SH-SY5Y (cell line): ENCODE data around the gene HLX.

Experiments used
- GATA2 ChIP-seq: IDR thresholded peaks from 2 replicates; pipeline ENCODE4 v1.6.1; 2011; ENCODE audit warnings: mild to moderate bottlenecking, low read depth, low read length
- GATA3 ChIP-seq: IDR thresholded peaks from 2 replicates; pipeline ENCODE4 v1.6.1; 2011; ENCODE audit warnings: low read depth, mild to moderate bottlenecking, low read length, moderate library complexity

HLX gene

DNA sequence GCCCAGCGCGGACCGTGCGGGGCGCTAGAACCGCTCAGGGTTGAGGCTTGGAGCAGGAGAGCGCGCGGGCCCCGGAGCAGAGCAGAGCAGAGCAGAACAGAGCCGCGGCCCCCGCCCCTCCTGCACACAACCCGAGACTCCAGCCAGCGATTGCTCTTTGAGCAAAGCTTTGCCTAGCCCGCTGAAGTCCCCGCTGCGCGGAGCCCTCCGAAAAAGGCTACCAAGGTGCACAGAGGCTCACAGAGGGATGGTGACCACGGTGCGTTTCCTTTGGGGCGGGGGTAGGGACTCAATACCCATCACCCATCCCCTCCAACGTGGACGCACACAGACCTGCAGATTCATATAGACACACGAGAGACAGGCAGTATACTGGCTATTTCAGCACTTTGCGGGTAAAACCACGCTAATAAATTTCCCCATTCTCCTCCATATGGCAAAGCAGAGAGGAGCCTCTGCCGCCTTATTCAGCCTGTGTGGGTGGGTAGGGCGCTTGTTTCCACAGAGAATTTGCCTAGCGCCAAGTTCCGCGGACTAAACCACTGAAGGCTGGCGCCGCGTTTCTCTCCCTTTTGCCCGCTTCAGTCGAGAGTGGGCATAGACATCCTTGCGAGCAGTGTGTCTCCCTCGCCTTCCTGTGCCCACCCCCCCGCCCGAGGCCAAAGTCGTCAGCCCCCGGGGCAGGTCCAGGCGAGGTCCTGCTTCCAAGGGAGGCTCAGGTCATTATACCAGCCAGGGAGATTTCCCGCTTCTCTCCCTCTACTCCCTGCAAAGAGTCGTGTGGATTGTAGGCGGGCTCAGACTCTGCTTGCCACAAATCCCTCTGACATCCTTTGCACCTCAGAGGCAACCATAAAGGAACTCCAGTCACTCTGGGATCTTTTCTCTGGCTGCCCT, 8.5 kb downstream of the HLX start:
- TF ChIP-seq GATA2 (no peak), GATA3 (no peak)

DNA sequence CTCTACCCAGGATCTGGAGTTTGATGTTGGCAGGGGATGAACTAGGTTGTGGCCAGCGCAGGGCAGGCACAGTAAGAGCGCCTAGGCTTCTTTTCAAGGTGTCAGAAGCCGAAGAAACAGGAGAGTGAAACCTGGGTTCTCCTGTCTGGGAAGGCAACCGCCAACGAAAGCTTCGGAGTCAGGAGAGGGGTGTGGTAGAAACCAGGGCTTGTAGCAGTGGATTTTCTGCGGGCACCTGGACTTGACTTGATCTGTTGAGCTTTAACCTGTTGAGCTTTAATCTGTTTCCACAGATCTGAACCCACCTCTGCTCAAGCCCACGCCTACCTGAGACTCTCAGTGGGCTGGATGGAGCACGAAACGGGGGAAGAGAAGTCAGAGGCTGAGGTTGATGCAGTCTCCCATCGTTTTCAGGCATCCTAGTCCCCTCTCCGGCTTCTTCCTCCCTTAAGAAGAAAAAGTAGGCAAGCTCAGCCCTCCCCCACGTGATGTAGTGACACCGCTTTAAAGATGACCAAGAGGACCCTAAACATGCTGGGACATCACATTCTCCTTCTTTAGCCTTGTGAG, 9.3 kb downstream of the HLX start:
- TF ChIP-seq GATA2 = no peak
- TF ChIP-seq GATA3 = no peak

DNA sequence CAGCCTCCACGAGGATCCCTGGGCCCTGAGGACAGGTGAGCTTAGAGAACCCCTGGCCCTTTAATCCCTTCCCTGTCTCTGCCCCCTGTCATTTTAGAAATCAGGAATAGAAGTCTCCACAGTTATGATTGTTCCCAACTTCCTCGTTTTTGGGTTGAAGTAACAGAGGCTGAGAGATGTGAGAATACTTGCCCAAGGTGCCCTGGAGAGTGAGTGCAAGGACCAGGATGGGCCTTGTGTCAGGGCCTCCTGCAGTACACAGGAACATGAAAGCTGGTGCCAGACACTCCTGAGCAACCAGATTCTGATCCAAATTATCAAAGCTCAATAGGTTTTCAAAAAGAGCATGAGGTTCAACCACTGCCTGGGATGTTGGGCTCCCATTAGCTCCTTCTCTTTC, 10.1 kb downstream of the HLX start:
- TF ChIP-seq GATA3 (no peak), GATA2 (no peak)

DNA sequence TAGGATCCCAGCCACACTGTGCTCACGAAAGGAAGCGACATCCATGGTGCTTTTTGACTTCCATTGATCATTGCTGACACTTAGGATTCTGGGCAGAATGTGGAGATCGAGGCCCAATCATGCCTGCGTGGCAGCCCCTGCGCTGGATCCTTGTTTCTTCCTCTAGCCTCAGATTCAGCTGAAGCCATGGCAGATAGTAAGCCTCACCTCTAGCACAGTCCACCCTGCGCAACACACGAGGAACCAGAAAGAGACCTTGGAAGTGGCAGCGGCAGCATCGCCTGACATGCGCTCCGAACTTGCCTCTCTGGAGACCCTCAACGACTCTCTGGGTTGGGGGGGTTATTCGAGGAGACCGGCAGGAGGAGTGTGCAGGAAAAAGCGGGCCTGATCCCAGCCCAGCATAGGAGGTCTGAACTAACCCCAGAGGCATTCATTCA, 10.6 kb downstream of the HLX start:
- no peak for TF ChIP-seq GATA2
- no peak for TF ChIP-seq GATA3

DNA sequence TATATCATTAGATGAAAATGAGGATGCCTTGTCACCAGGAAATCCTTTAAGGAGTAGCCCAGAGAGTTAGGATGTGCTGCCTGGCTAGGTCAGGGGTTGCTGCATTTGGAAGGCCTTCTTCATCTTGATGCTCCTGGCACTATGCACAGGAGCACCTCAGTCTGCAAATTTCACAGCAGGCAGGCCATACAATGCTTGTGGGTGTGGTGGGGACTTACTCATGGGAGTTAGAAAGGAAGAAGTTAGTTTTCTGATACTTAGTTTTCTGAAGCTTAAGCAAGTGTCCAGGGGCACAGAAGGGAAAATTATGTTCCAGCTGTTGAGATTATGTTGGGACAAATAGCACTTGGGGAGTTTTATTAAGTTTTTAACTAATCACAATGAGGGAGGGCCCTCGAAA, 11.4 kb downstream of the HLX start:
- TF ChIP-seq GATA3 = no peak
- no peak for TF ChIP-seq GATA2

DNA sequence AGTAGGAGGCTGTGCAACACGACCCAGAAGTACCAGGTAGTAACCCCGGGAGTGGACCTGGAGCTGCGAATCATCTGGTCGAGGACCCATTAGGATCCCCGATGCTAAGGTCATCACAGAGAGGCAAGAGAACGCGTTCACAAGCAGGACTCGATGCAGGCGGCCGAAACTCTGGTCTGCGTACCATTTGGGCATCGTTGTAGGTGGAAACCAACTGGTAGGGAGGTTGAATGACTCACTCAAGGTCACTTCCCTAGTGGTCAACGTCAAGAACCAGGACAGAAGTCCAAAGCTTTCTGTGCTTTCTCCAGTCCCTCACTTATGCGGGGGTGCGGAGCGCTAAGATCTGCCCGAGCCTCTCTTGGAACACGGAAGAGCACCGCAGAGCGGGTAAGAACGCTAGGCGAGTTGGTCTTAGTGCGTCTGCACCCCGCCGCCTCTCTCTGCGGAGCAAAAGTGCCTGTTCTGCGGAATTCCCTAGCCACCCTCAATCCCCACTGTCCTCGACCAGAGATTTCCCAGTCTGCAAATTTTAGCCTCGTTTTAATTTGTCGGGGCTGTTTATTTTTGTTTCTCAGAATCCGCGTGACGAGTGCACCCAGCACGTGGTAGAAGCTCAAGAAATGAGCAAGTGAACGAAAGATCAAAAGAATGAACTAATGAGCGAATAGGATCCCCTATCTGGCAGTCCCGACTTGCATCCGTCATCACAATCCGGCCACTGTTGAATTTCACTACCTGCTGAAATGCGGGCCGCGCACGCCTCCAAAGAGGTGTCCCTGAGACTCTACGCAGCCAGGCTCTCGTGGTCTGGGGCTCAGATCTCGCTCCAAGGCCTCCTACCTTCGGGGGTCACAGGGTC, 12.2 kb downstream of the HLX start:
- no peak for TF ChIP-seq GATA3
- TF ChIP-seq GATA2 = no peak

DNA sequence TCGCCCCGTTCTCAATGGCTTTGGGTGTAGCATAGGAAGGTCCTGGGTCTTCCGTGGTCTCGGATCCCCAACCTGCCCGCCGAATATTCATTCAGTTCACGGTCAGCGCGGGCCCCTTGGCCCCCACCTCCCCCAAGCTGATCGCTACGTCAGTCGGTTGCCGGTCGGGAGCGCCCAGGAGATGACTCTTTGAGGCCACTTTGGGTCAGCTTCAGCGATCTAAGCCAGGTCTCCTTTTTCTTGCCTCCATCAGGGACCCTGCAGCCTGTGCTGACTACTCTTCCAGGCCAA, 12.8 kb downstream of the HLX start:
- TF ChIP-seq GATA3 (no peak), GATA2 (no peak)

DNA sequence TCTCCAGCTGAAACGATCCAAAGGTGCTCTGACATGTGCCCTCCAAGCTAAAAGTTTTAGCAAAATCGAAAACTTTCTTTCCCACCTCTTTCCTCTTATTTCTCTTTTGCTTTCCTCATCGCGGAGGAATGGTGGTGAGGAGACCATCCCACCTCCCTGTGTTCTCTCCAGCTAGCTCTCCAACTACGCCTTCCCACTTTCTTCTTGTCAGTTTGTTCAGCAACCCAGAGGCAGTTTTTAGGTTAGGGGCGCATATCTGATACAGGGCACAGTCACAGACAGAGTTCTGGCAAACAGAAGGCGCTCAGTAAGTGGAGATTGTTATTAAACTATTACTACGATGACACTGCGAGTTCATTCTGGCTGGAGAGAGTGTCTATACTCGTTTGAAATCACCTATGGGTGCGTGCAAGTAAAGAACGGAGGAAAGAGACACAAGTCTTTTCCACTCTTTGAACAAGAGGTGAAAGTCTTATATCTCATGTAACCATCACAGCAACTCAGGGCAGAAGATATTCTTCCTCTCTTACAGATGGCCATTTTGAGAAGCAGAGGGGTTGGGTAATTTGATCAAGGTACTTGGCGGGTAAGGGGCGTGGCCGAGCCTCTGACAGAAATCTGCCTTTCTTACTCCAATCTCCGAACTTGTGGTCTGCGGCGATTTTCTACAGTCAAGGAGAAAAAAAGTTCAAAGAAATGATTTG, 13.9 kb downstream of the HLX start:
- TF ChIP-seq GATA3 = no peak
- TF ChIP-seq GATA2 = no peak

DNA sequence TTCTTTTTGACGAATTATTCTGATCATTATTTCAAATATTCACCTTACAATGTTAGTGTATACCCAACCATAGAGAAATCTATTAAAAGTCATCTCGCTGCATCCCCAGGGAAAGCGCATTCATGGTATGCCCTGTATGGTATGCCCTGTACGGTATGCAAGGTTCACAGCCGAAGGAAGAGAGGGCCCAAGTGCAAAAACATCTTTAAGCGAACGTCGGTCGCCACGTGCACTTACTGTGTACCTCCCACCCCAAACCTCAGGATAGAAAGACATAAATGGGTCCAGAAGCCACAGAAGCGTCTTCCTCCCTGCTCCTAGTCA, 14.4 kb downstream of the HLX start:
- TF ChIP-seq GATA2 (no peak), GATA3 (no peak)

DNA sequence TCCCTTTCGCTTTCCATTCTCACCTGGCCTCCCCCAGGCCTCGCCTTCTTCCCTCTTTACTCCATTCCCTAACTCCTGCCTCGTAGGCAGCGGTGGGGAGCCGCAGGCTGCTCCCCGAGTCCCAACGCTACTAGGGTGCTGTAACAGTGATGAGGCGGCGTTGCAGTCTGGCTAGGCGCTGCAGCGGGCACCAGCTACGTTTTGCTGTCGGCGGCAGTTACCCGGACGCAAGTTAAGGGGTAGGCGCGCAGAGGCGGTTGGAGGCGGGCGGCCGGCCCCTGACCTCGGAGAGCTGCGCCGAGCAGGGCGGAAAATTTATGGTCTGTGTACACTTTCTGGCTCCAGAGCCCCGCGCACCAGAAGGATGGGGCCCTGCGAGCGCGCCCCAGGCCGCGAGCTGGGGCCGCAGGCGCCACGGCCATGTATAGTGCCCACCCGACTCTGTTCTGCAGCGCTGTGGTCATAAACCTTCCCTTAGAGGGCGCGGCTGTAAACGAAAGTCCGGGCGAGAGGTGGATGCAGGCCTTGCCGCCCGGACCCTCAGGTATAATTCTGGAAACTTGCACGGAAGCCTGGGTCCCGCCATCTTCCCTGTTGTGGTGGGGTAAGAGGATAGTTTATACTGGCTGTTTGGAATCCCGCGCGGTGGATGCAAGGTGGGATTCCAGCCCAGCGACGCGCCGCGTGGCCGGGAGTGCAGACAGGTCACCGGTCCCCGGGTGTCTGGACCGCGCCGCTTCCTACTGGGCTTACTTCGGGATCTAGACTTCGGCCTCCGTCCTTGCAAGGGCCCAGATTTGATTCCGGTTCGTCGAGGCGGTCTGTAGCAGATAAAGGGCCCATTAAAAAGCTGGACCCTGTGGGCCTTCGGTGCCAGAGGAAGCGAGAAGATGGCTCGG, 15.0 kb downstream of the HLX start:
- TF ChIP-seq GATA2 (no peak), GATA3 (no peak)

DNA sequence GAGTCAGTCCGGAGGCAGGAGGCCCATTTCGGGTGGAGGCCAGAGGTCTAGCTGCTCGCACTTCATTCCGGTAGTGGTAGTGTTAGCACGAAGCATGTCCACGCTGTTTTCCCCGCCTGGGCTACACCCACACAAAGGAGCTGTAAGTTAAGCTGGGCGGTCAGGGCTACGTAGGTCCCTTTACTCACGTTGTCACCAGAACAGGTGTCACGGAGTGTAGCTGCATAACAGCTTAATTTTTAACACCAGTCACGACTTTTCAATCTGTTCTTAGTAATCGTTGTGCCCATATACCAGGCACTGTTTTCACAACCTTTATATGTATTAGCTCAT, 15.6 kb downstream of the HLX start:
- TF ChIP-seq GATA2 = no peak
- no peak for TF ChIP-seq GATA3

DNA sequence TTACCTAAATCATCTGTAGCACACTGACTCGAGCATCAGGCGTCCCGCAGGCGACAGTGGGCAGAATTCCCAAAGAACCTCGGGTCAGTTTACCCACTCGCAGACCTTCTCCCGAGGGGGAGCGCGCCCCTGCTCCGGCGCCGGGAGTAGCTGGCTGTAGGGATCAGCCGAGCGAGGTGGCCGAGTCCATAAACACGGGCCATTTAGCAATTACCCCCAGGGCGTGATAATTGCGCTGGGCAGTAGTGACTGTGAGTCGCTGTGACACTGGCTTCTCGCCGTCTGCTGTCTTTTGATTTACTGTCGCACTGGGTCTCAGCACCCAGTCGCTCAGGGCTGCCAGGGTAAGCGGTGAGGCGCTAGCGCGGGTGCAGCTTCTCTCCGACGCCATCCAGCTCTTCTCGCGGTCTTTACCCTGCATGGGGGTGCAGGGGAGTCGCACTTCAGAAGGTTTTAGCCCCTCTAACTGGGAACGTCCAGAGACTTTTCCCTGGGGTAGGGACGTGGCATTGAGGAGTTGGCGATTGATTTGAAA, 16.2 kb downstream of the HLX start:
- TF ChIP-seq GATA3 = no peak
- TF ChIP-seq GATA2 = no peak

DNA sequence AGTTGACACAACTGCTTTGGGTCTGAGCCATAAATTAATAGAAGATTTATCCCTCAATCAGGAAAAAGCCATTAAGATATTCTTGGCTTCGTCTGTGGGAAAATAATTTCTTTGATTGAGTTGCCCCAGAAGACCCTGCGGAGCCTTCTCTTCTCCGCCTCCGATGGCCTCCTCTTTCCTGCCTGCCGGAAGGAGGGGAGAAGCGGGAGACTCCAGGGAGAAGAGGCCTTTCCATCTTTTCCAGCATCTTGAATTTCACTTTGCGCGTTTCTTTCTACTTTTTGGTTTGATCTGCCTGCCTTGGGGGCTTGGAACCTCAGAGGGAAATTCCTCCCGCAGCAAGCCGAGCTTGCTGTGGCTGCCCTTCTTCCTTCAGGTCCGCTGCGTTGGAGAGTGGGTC, 16.8 kb downstream of the HLX start:
- TF ChIP-seq GATA3 = no peak
- TF ChIP-seq GATA2 = no peak
